IPS DF 4.7 (cell line): Measurements from ENCODE around the gene RSPO1.

Experiments used
- DNase-seq: peaks from one replicate; pipeline ENCODE4 v3.0.0-alpha.2; 2013; ENCODE audit warnings: low spot score; ENCODE audit errors: extremely low read depth

RSPO1 gene

GRCh38 chr1:37570528-37571334, 64.0 kb downstream of the RSPO1 start:
- no peak for DNase-seq

GRCh38 chr1:37567023-37567422, 67.7 kb downstream of the RSPO1 start:
- DNase-seq: no peak

GRCh38 chr1:37564892-37565291, 69.8 kb downstream of the RSPO1 start:
- DNase-seq: no peak

- DNase-seq: no peak
These were observed 71.7 kb downstream of the RSPO1 start for GRCh38 chr1:37562984-37563383.
